HCT116 (cell line): ENCODE measurements around the gene SLC25A42. TPM values are rescaled to one million over a fixed set of nuclear protein-coding genes. Genes with fewer than 3 reads are reported as not detected.

Experiments
- ATAC-seq: fragments of 200-7000 bp; cut with Tn5 transposase; 2 replicates; pipeline ENCODE4 v1.9.1; 2020; ENCODE audit warnings: mild to moderate bottlenecking, moderate library complexity
- BruUV-seq: library from RNA; stranded (reverse); fragments of 400-500 nt; replicated peaks from 2 replicates; lab custom pipeline; 2021; lab: Mats Ljungman, UMichigan
- CTCF ChIA-PET: fragments of 300-600 bp; sonication (Branson Sonifier 250); formaldehyde crosslinking; loops from one replicate; lab custom pipeline; 2021; ENCODE audit warnings: antibody characterized with exemption; lab: Charles Lee
- POLR2A ChIA-PET: fragments of 300-600, 350-600 bp; sonication (Branson Sonifier 250); formaldehyde crosslinking; loops from one replicate; lab custom pipeline; 2021; ENCODE audit warnings: antibody characterized with exemption; lab: Charles Lee
- RAD21 ChIA-PET, 2 experiments: fragments of 300-600 bp; sonication (Branson Sonifier 250); formaldehyde crosslinking; loops; one replicate each; lab custom pipeline; 2023; ENCODE audit warnings: low total read pairs in 2 of 2; ENCODE audit not compliant: uncharacterized antibody in 2 of 2, unreplicated experiment in 2 of 2, low non-redundant PET in 1 of 2; lab: Charles Lee
- DNase-seq: peaks from one replicate; pipeline ENCODE4 v3.0.0-alpha.2; 2010; ENCODE audit warnings: low read depth, low spot score
- H2AFZ ChIP-seq: fragments of 200-600 bp; shearing (Covaris generic), sonication (generic); 2 replicates; pipeline ENCODE4 v1.6.1; 2017; ENCODE audit warnings: low read depth, mixed run types, mixed read lengths, antibody characterized with exemption, low read length; ENCODE audit not compliant: poor library complexity, severe bottlenecking
- H3K27ac ChIP-seq: 2 replicates; pipeline ENCODE4 v1.5.1; 2012; ENCODE audit warnings: low read depth, low read length
- H3K27me3 ChIP-seq: fragments of 200-600 bp; sonication (generic); 2 replicates; pipeline ENCODE4 v1.6.1; 2016; ENCODE audit warnings: mixed run types, low read length, mixed read lengths; ENCODE audit not compliant: insufficient read depth
- H3K36me3 ChIP-seq, 2 experiments: fragments of 200-500 bp in 1 of 2; fragments of 200-600 bp in 1 of 2; sonication (Bioruptor generic) in 1 of 2; sonication (generic) in 1 of 2; 2 replicates each; pipeline versions ENCODE4 v1.5.1 to v1.6.1; 2014 to 2016; ENCODE audit warnings: low read length in 2 of 2, inconsistent platforms in 1 of 2, mixed read lengths in 1 of 2, mixed run types in 1 of 2; ENCODE audit not compliant: insufficient read depth in 2 of 2, control insufficient read depth in 1 of 2
- H3K4me1 ChIP-seq, 2 experiments: fragments of 200-600 bp in 1 of 2; sonication (generic) in 1 of 2; 2 replicates each; pipeline versions ENCODE4 v1.5.1 to v1.6.1; 2012 to 2017; ENCODE audit warnings: low read length in 2 of 2, inconsistent platforms in 1 of 2, mild to moderate bottlenecking in 1 of 2, mixed read lengths in 1 of 2, mixed run types in 1 of 2, moderate library complexity in 1 of 2; ENCODE audit not compliant: insufficient read depth in 2 of 2, control insufficient read depth in 1 of 2
- H3K4me2 ChIP-seq: fragments of 200-600 bp; sonication (generic); 2 replicates; pipeline ENCODE4 v1.6.1; 2017; ENCODE audit warnings: mixed run types, low read length, mixed read lengths
- H3K4me3 ChIP-seq, 2 experiments: fragments of 200-600 bp in 1 of 2; sonication (generic) in 1 of 2; replicated peaks in 1 of 2; 2 replicates each; pipeline ENCODE4 v1.5.1; 2011 to 2016; ENCODE audit warnings: low read length in 2 of 2, control low read depth in 1 of 2, low read depth in 1 of 2, mild to moderate bottlenecking in 1 of 2, mixed read lengths in 1 of 2, mixed run types in 1 of 2
- H3K79me2 ChIP-seq: fragments of 200-600 bp; sonication (generic); 2 replicates; pipeline ENCODE4 v1.6.1; 2017; ENCODE audit warnings: mild to moderate bottlenecking, mixed run types, low read length, moderate library complexity, mixed read lengths; ENCODE audit not compliant: insufficient read depth
- H3K9ac ChIP-seq: fragments of 200-600 bp; sonication (generic); 2 replicates; pipeline ENCODE4 v1.6.1; 2016; ENCODE audit warnings: low read length, mixed read lengths
- H3K9me2 ChIP-seq: fragments of 200-600 bp; sonication (generic), shearing (Covaris generic); 2 replicates; pipeline ENCODE4 v1.6.1; 2017; ENCODE audit warnings: mixed run types, mild to moderate bottlenecking, moderate library complexity; ENCODE audit not compliant: insufficient read depth
- H3K9me3 ChIP-seq, 2 experiments: fragments of 200-500 bp in 1 of 2; fragments of 200-600 bp in 1 of 2; sonication (Bioruptor generic) in 1 of 2; sonication (generic) in 1 of 2; 2 replicates each; pipeline ENCODE4 v1.6.1; 2014 to 2017; ENCODE audit warnings: low read length in 2 of 2, mixed read lengths in 2 of 2, inconsistent platforms in 1 of 2, low read depth in 1 of 2, mild to moderate bottlenecking in 1 of 2, mixed run types in 1 of 2, moderate library complexity in 1 of 2; ENCODE audit not compliant: control insufficient read depth in 1 of 2, insufficient read depth in 1 of 2
- H4K20me1 ChIP-seq: fragments of 200-600 bp; sonication (generic), shearing (Covaris generic); 2 replicates; pipeline ENCODE4 v1.6.1; 2017; ENCODE audit warnings: mixed run types, mild to moderate bottlenecking, moderate library complexity; ENCODE audit not compliant: insufficient read depth
- ATF3 ChIP-seq: IDR thresholded peaks from 2 replicates; pipeline ENCODE4 v1.6.1; 2012
- EGR1 ChIP-seq: IDR thresholded peaks from 2 replicates; pipeline ENCODE4 v1.6.1; 2012; ENCODE audit warnings: low read depth
- EZH2 ChIP-seq: fragments of 200-600 bp; sonication (generic); IDR thresholded peaks from 2 replicates; pipeline ENCODE4 v1.6.1; 2017; ENCODE audit warnings: antibody characterized with exemption, mixed run types
- FOSL1 ChIP-seq: IDR thresholded peaks from 2 replicates; pipeline ENCODE4 v1.6.1; 2012; ENCODE audit warnings: low read depth
- JUND ChIP-seq: IDR thresholded peaks from 2 replicates; pipeline ENCODE4 v1.6.1; 2012
- MAX ChIP-seq: IDR thresholded peaks from 2 replicates; pipeline ENCODE4 v1.6.1; 2012
- POLR2A ChIP-seq: IDR thresholded peaks from 2 replicates; pipeline ENCODE4 v1.7.0; 2011; ENCODE audit warnings: borderline replicate concordance; ENCODE audit not compliant: insufficient read depth, insufficient read length; ENCODE audit errors: extremely low read depth
- RAD21 ChIP-seq: IDR thresholded peaks from 2 replicates; pipeline ENCODE4 v1.6.1; 2012; ENCODE audit warnings: low read depth, mild to moderate bottlenecking
- SIN3A ChIP-seq: IDR thresholded peaks from 2 replicates; pipeline ENCODE4 v1.6.1; 2012; ENCODE audit warnings: low read depth
- SP1 ChIP-seq: IDR thresholded peaks from 2 replicates; pipeline ENCODE4 v1.6.1; 2012; ENCODE audit warnings: low read depth
- ZBTB33 ChIP-seq: IDR thresholded peaks from 2 replicates; pipeline ENCODE4 v1.6.1; 2011; ENCODE audit warnings: mild to moderate bottlenecking, low read length, moderate library complexity; ENCODE audit not compliant: insufficient replicate concordance; ENCODE audit errors: extremely low read depth
- ZFX ChIP-seq: fragments of 450-650 bp; IDR thresholded peaks from 2 replicates; pipeline ENCODE4 v1.6.1; 2017
- intact Hi-C: fragments of 100-400 bp; cut with micrococcal nuclease; formaldehyde crosslinking; loops from 2 replicates; pipeline ENCODE4 v1.10.0; 2022
- total RNA-seq: library from RNA; stranded (reverse); gene quantifications from one replicate; pipeline ENCODE4 v1.2.1, GENCODE V29; 2021; ENCODE audit not compliant: unreplicated experiment
- TF ChIP-seq, protein P1 (sequence below): IDR thresholded peaks from 2 replicates; pipeline ENCODE4 v1.6.1; 2012; ENCODE audit warnings: low read depth

The SLC25A42 gene
- total RNA-seq, 1 experiment from 2014 or later, result 10.2 TPM

DNA sequence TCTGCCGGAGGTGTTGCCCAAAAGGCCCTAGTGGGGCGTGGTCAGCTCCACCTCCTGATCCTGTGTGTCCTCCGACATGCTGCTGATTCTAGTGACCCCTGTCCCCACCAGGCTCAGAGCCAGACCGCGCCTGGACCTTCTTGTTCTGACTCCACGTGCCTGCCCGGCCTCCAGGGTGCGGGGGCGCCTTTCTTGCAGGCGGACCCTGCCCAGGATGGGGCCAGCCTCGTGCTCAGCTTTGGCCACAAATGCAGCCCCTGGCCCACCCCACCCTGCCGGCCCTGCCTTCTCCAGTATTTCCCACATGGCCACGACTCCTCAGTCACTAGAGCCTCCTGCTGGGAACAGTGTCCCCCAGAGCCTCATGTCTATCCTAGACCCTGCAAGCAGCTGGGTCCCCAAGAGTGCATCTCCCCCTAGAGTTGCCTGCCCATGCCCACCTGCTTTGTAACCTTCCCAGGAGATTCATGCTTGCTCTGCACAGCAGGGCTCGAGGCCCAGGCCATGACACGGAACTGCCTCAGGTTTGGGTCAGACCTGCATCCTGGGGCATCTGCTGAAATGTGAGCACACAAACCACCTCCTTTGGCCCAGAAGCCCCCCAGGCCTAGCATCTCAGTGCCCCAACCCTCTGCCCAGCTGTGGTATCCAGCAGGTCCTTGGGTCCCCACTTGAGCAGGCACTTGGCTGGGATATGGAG lies 47.5 kb downstream of the SLC25A42 start:
- POLR2A ChIA-PET, result interaction anchor here (0.6 kb wide), 1 partner anchor 22 kb away, joined by 3 read pairs; no protein-coding TSS in a partner anchor
- Histone ChIP-seq H3K9ac (no peak overlapping the region), H3K36me3 (no peaks in the 10 kb centered on the region), H2AFZ (no peak overlapping the region), H3K9me2 (no peaks in the 10 kb centered on the region), H3K4me2 (no peak overlapping the region), H3K27me3 (no peaks in the 10 kb centered on the region), H4K20me1 (no peaks in the 10 kb centered on the region), H3K9me3 (no peaks in the 10 kb centered on the region), H3K4me3 (no peak overlapping the region), H3K79me2 (no peaks in the 10 kb centered on the region), H3K4me1 (peaks cover 14 to 27% of the 10 kb centered on the region in 2 experiments)
- RAD21 ChIA-PET, result no interaction called here
- CTCF ChIA-PET, result no interaction called here
- intact Hi-C loops, result no loop called here
- no TSS peak for BruUV-seq
- no peak for DNase-seq
- TF ChIP-seq JUND (no peak), SP1 (no peak), EGR1 (no peak), POLR2A (no peak), ZBTB33 (no peak), MAX (no peak), SIN3A (no peak), EZH2 (no peak), RAD21 (no peak), FOSL1 (no peak), ATF3 (no peak), ZFX (no peak)
- TF ChIP-seq, protein P1, sequence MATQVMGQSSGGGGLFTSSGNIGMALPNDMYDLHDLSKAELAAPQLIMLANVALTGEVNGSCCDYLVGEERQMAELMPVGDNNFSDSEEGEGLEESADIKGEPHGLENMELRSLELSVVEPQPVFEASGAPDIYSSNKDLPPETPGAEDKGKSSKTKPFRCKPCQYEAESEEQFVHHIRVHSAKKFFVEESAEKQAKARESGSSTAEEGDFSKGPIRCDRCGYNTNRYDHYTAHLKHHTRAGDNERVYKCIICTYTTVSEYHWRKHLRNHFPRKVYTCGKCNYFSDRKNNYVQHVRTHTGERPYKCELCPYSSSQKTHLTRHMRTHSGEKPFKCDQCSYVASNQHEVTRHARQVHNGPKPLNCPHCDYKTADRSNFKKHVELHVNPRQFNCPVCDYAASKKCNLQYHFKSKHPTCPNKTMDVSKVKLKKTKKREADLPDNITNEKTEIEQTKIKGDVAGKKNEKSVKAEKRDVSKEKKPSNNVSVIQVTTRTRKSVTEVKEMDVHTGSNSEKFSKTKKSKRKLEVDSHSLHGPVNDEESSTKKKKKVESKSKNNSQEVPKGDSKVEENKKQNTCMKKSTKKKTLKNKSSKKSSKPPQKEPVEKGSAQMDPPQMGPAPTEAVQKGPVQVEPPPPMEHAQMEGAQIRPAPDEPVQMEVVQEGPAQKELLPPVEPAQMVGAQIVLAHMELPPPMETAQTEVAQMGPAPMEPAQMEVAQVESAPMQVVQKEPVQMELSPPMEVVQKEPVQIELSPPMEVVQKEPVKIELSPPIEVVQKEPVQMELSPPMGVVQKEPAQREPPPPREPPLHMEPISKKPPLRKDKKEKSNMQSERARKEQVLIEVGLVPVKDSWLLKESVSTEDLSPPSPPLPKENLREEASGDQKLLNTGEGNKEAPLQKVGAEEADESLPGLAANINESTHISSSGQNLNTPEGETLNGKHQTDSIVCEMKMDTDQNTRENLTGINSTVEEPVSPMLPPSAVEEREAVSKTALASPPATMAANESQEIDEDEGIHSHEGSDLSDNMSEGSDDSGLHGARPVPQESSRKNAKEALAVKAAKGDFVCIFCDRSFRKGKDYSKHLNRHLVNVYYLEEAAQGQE, result no peak
- TF ChIP-seq, all 23 proteins: peak for 0
- no peak for ATAC-seq
- no peak overlapping the region for H3K27ac ChIP-seq
